DOHH2 (cell line): ENCODE data around the gene PALM2AKAP2.

Source experiments
- H3F3A ChIP-seq: fragments of 200-600 bp; sonication (generic), shearing (Covaris generic); 2 replicates; pipeline ENCODE4 v1.6.0; 2016; ENCODE audit warnings: antibody characterized with exemption, mild to moderate bottlenecking; ENCODE audit not compliant: control insufficient read depth, insufficient read depth
- H3K27ac ChIP-seq: fragments of 200-600 bp; sonication (generic); 2 replicates; pipeline ENCODE4 v1.5.1; 2014; ENCODE audit warnings: low read depth, mild to moderate bottlenecking, low read length, moderate library complexity
- H3K27me3 ChIP-seq: fragments of 200-600 bp; sonication (generic); 2 replicates; pipeline ENCODE4 v1.6.1; 2014; ENCODE audit warnings: mild to moderate bottlenecking, low read length, mixed read lengths; ENCODE audit not compliant: control insufficient read depth
- H3K36me3 ChIP-seq: fragments of 200-600 bp; sonication (generic); 2 replicates; pipeline ENCODE4 v1.6.1; 2014; ENCODE audit warnings: mild to moderate bottlenecking, low read length, moderate library complexity, mixed read lengths; ENCODE audit not compliant: control insufficient read depth
- H3K4me1 ChIP-seq: fragments of 200-600 bp; sonication (generic); 2 replicates; pipeline ENCODE4 v1.6.1; 2014; ENCODE audit warnings: mild to moderate bottlenecking, low read length, mixed read lengths; ENCODE audit not compliant: control insufficient read depth
- H3K4me2 ChIP-seq: fragments of 200-600 bp; sonication (generic); 2 replicates; pipeline ENCODE4 v1.6.0; 2014; ENCODE audit warnings: mild to moderate bottlenecking, low read length, moderate library complexity
- H3K4me3 ChIP-seq: fragments of 200-600 bp; sonication (generic); 2 replicates; pipeline ENCODE4 v1.5.1; 2014; ENCODE audit warnings: mild to moderate bottlenecking, low read length, mixed read lengths
- H3K79me2 ChIP-seq: fragments of 200-600 bp; sonication (generic); 2 replicates; pipeline ENCODE4 v1.6.1; 2014; ENCODE audit warnings: mild to moderate bottlenecking, low read length, mixed read lengths; ENCODE audit not compliant: control insufficient read depth
- H3K9me2 ChIP-seq: fragments of 200-600 bp; sonication (generic); replicated peaks from 2 replicates; pipeline ENCODE4 v1.6.1; 2014; ENCODE audit warnings: mild to moderate bottlenecking, low read length, mixed read lengths; ENCODE audit not compliant: control insufficient read depth
- H3K9me3 ChIP-seq: fragments of 200-600 bp; sonication (generic); 2 replicates; pipeline ENCODE4 v1.6.1; 2014; ENCODE audit warnings: antibody characterized with exemption, low read length, mixed read lengths; ENCODE audit not compliant: control insufficient read depth, insufficient read depth
- H4K20me1 ChIP-seq: fragments of 200-600 bp; sonication (generic); 2 replicates; pipeline ENCODE4 v1.6.0; 2014; ENCODE audit warnings: low read depth, mild to moderate bottlenecking, antibody characterized with exemption, low read length, moderate library complexity; ENCODE audit not compliant: control insufficient read depth, insufficient read depth
- EZH2phosphoT487 ChIP-seq: fragments of 200-600 bp; sonication (generic); IDR thresholded peaks from 2 replicates; pipeline ENCODE4 v1.6.1; 2017; ENCODE audit warnings: borderline replicate concordance, mild to moderate bottlenecking, antibody characterized with exemption, low read length, moderate library complexity, mixed read lengths
- TF ChIP-seq, protein P1 (sequence below): fragments of 200-600 bp; sonication (generic); IDR thresholded peaks from one replicate; pipeline ENCODE4 v1.5.1; 2014; ENCODE audit warnings: antibody characterized with exemption, mild to moderate bottlenecking, low read depth, low read length; ENCODE audit not compliant: poor library complexity, severe bottlenecking

Gene PALM2AKAP2

DNA sequence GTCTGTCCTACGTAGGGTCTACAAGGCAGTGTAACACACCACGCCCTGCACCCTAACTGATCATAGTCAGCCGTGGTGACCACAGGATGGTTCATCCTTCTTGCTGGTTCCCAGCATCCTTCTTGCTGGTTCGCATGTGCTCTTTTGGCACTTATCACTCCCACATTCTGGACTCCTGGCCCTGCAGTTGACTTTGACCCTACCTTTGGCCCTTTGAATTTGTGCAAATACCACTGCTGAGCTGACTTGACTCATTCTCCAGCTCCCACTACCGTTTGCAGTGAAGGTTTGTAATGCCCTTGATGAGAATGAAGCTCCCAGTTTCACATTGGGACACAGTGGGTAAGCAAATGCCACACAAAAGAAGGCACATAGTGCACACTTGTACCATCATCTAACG lies 33.8 kb downstream of the PALM2AKAP2 start:
- Histone ChIP-seq H3K4me2 (no peak overlapping the region), H3K4me3 (no peak overlapping the region), H3K4me1 (no peaks in the 10 kb centered on the region), H3K36me3 (no peaks in the 10 kb centered on the region), H3F3A (no peaks in the 10 kb centered on the region), H3K27ac (no peak overlapping the region), H3K9me3 (no peaks in the 10 kb centered on the region), H3K9me2 (no peaks in the 10 kb centered on the region), H4K20me1 (no peaks in the 10 kb centered on the region), H3K79me2 (no peaks in the 10 kb centered on the region), H3K27me3 (peaks cover 6% of the 10 kb centered on the region; the same call in 1 of the 2 replicates)
- TF ChIP-seq, protein P1, sequence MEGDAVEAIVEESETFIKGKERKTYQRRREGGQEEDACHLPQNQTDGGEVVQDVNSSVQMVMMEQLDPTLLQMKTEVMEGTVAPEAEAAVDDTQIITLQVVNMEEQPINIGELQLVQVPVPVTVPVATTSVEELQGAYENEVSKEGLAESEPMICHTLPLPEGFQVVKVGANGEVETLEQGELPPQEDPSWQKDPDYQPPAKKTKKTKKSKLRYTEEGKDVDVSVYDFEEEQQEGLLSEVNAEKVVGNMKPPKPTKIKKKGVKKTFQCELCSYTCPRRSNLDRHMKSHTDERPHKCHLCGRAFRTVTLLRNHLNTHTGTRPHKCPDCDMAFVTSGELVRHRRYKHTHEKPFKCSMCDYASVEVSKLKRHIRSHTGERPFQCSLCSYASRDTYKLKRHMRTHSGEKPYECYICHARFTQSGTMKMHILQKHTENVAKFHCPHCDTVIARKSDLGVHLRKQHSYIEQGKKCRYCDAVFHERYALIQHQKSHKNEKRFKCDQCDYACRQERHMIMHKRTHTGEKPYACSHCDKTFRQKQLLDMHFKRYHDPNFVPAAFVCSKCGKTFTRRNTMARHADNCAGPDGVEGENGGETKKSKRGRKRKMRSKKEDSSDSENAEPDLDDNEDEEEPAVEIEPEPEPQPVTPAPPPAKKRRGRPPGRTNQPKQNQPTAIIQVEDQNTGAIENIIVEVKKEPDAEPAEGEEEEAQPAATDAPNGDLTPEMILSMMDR: no peak
- no peak for TF ChIP-seq EZH2phosphoT487

DNA sequence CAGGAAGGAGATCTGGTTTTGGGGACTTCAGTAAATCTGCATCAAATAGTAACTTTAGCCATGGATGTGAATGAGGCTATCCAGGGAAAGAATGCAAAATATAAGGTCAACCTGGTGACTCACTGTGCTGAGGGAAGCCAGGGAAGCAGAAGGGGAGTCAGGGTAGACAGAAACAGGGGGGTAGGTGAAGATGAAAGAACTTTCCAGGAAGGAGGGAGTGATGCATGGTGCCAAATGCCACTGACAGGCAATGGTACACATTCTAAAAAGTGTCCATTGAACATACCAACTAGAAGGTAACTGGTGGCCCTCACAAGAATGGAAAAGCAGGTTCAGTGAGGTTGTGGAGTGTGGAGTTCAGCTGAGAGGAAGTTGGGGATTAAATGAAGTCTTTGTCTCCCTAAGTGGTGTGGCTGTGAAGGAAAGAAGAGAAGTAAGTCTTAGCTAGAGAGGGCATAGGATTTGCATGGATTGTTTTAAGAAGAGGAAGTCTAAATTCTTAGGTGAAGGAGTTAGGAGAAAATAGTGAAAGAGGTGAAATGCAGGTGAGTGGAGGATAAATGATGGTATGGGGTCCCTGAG lies 35.5 kb downstream of the PALM2AKAP2 start:
- no peaks in the 10 kb centered on the region for H3K36me3 ChIP-seq
- H3K9me3 ChIP-seq: no peaks in the 10 kb centered on the region
- H4K20me1 ChIP-seq: no peaks in the 10 kb centered on the region
- H3K4me1 ChIP-seq: no peaks in the 10 kb centered on the region
- no peak overlapping the region for H3K4me2 ChIP-seq
- peaks cover 8% of the 10 kb centered on the region; the same call in 1 of the 2 replicates for H3K27me3 ChIP-seq
- H3K9me2 ChIP-seq: no peaks in the 10 kb centered on the region
- TF ChIP-seq, protein P1: no peak
- TF ChIP-seq EZH2phosphoT487: no peak
- no peak overlapping the region for H3K4me3 ChIP-seq
- H3K27ac ChIP-seq: no peak overlapping the region
- no peaks in the 10 kb centered on the region for H3F3A ChIP-seq
- no peaks in the 10 kb centered on the region for H3K79me2 ChIP-seq

DNA sequence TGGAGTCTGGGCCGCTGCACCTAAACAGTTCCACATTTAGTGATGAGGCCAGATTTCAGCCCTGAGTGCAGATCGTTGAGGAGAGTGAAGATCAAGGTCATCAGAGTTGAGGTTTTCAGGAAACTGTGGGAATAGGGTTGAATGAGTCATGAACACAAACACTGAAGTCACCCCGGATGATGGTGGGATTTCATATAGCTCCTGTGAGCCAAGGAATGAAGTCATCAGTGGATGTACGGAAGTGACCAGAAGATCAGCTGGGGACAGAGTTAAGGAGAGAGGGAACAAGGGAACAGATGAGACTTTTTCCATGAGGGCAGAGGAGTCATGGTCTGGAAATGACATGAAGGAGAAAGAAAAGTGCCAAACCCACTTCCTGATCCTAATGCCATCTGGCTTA lies 36.5 kb downstream of the PALM2AKAP2 start:
- no peak overlapping the region for H3K4me2 ChIP-seq
- no peaks in the 10 kb centered on the region for H3F3A ChIP-seq
- H3K9me2 ChIP-seq: no peaks in the 10 kb centered on the region
- H3K4me3 ChIP-seq: no peak overlapping the region
- no peaks in the 10 kb centered on the region for H3K9me3 ChIP-seq
- H3K4me1 ChIP-seq: no peaks in the 10 kb centered on the region
- peaks cover 2% of the 10 kb centered on the region; the same call in 1 of the 2 replicates for H3K27me3 ChIP-seq
- H3K79me2 ChIP-seq: no peaks in the 10 kb centered on the region
- no peak overlapping the region for H3K27ac ChIP-seq
- H4K20me1 ChIP-seq: no peaks in the 10 kb centered on the region
- no peaks in the 10 kb centered on the region for H3K36me3 ChIP-seq
- TF ChIP-seq EZH2phosphoT487: no peak
- TF ChIP-seq, protein P1: no peak
